ENCODE results near the gene KPNA4. TPM values are rescaled to one million over a fixed set of nuclear protein-coding genes. Genes with fewer than 3 reads are reported as not detected.

KPNA4 gene
- total and polyA plus RNA-seq, 2 of the 4 experiments (the other 2 are of a cell fraction), result 12.9 to 46.1 TPM

GRCh38 chr3:160478338-160478737, 87.0 kb downstream of the KPNA4 start:
- Histone ChIP-seq H3K23ac (ENCODE audit: low read depth, low read length) (no peak overlapping the region), H3K27me3 (ENCODE audit: control insufficient read depth, insufficient read depth, low read length) (no peaks in the 10 kb centered on the region), H2BK120ac (ENCODE audit: low read depth, low read length) (no peak overlapping the region), H4K5ac (ENCODE audit: low read depth, low read length) (peak overlapping the region; percentile 60; the same call in 1 of the 2 replicates), H4K91ac (ENCODE audit: insufficient read depth, low read depth, low read length) (no peak overlapping the region), H3K27ac (ENCODE audit: insufficient read depth, low read length) (no peak overlapping the region), H3K4me1 (ENCODE audit: control insufficient read depth, insufficient read depth, low read length) (peaks cover 17% of the 10 kb centered on the region), H3K14ac (replicated peaks; ENCODE audit: low read depth, low read length) (no peak overlapping the region), H3K4me3 (ENCODE audit: insufficient read depth, low read depth, low read length) (no peak overlapping the region), H2BK5ac (ENCODE audit: low read depth, low read length, poor library complexity, severe bottlenecking) (no peak overlapping the region), H3K4me2 (ENCODE audit: low read depth, low read length) (peak overlapping the region; percentile 61; the same call in 1 of the 2 replicates), H3K9ac (ENCODE audit: low read depth, low read length) (no peak overlapping the region), H2AFZ (replicated peaks; ENCODE audit: low read length, poor library complexity) (no peak overlapping the region), H4K8ac (ENCODE audit: low read depth in 2 of 2, low read length in 2 of 2) (0 out of 4 replicates have a peak overlapping the region, but pooled peaks of 1 of the 2 experiments have one; percentile 53), H3K18ac (ENCODE audit: low read depth, low read length) (no peak overlapping the region; the same call in 1 of the 2 replicates), H3K9me3 (ENCODE audit: control insufficient read depth, insufficient read depth, low read length) (no peaks in the 10 kb centered on the region), H2BK20ac (ENCODE audit: low read depth, low read length) (no peak overlapping the region), H2AK9ac (replicated peaks; ENCODE audit: low read depth, low read length, poor library complexity) (no peak overlapping the region), H2BK15ac (ENCODE audit: low read depth, low read length) (no peak overlapping the region), H3K36me3 (ENCODE audit: control insufficient read depth, insufficient read depth, low read length) (no peaks in the 10 kb centered on the region), H3K56ac (ENCODE audit: extremely low read depth, insufficient read depth, low read length) (no peak overlapping the region), H2AK5ac (ENCODE audit: low read depth, low read length) (no peak overlapping the region), H4K20me1 (ENCODE audit: insufficient read depth, low read length) (no peaks in the 10 kb centered on the region), H3K9me1 (ENCODE audit: insufficient read depth, low read length) (peaks cover 15% of the 10 kb centered on the region), H3K4ac (ENCODE audit: low read depth, low read length) (no peak overlapping the region), H3K79me1 (ENCODE audit: low read depth in 1 of 2, low read length in 2 of 2) (no peaks in the 10 kb centered on the region; a peak in 1 of 4 replicates)
- ATAC-seq (ENCODE audit: low read depth), result peak; percentile 36
- TF ChIP-seq USF2 (IDR thresholded peaks at IDR 0.05; ENCODE audit: low read depth, low read length), result no peak
- TF ChIP-seq BHLHE40 (IDR thresholded peaks at IDR 0.05; ENCODE audit: low read depth, low read length), result no peak
- TF ChIP-seq MXI1 (IDR thresholded peaks at IDR 0.05; ENCODE audit: borderline replicate concordance, low read depth, low read length), result no peak
- no peak for TF ChIP-seq SMC3 (IDR thresholded peaks at IDR 0.05; ENCODE audit: low read depth, low read length)
- TF ChIP-seq CTCF (conservative IDR thresholded peaks at IDR 0.05; ENCODE audit: low read depth, low read length), result no peak
- no peak for TF ChIP-seq MAFK (IDR thresholded peaks at IDR 0.05; ENCODE audit: low read depth, low read length)
- no peak for TF ChIP-seq ELK1 (IDR thresholded peaks at IDR 0.05; ENCODE audit: borderline replicate concordance, low read depth, low read length)
- no peak for TF ChIP-seq RAD21 (IDR thresholded peaks at IDR 0.05; ENCODE audit: low read length)
- no peak for TF ChIP-seq POLR2A (IDR thresholded peaks at IDR 0.05; ENCODE audit: low read depth, low read length)
- no peak for TF ChIP-seq RCOR1 (IDR thresholded peaks at IDR 0.05; ENCODE audit: insufficient replicate concordance, low read length)
- in situ Hi-C loops (cut with MboI; ENCODE audit: low sequenced_read_pairs) (no loop called here), dilution Hi-C loops (cut with HindIII; ENCODE audit: low sequenced_read_pairs, unreplicated experiment) (no loop called here), intact Hi-C loops (cut with micrococcal nuclease) (no loop called here)
- no TSS peak for BruUV-seq (replicated peaks)
- 58% methylated on average over 2 of the region's 5 CpGs; no CpG with 5 or more reads in 1 of the 2 experiments for WGBS, 2 experiments (ENCODE audit: extremely low coverage in 2 of 2, insufficient read length in 1 of 2)
- DNase-seq, result peak; percentile 70
- CTCF ChIA-PET, result interaction anchor here (0.7 kb wide), 1 partner anchor 70 kb away, joined by 3 read pairs; no protein-coding TSS in a partner anchor
- POLR2A ChIA-PET (ENCODE audit: unreplicated experiment), result interaction anchor here (0.7 kb wide), 1 partner anchor 857 kb away, joined by 5 read pairs; no protein-coding TSS in a partner anchor

All from IMR-90 (cell line).